ENCODE data around the gene CDH4. TPM values are rescaled to one million over a fixed set of nuclear protein-coding genes. Genes with fewer than 3 reads are reported as not detected.

Gene CDH4
- polyA plus RNA-seq, 1 donor: 1.7 TPM

DNA sequence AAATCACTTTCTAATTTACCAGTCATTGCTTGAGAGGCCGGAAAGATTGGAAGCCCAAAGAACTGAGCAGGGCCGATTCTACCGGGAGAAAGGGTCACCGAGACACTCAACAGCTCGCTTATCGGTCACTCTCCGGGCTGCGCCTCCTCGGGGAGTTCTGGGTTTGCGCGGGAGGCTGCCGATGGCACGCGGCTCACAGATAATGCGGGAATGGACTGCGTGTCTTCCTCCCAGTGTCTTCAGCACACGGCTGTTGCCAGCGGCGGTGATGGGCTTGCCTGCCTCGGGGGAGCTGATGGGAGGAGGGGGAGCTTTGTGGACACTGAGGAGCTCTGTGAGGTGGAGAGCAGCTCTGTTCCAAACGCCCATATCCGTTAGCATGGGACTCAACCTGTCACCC, 314.6 kb downstream of the CDH4 start:
- H3K4me1 ChIP-seq (ENCODE audit: control insufficient read depth, insufficient read depth, low read length): no peaks in the 10 kb centered on the region
- no peak overlapping the region for H3K27ac ChIP-seq (ENCODE audit: low read length)
- no peaks in the 10 kb centered on the region for H3K27me3 ChIP-seq (ENCODE audit: control insufficient read depth, insufficient read depth, low read length)
- no peak overlapping the region for H3K4me3 ChIP-seq (ENCODE audit: low read length)
- DNase-seq: no peak
- no peaks in the 10 kb centered on the region for H3K36me3 ChIP-seq (ENCODE audit: control insufficient read depth, insufficient read depth, low read length)
- no peaks in the 10 kb centered on the region for H3K9me3 ChIP-seq (ENCODE audit: control insufficient read depth, low read depth, low read length)
- WGBS (ENCODE audit: insufficient coverage, low lambda C conversion rate): no CpG with 5 or more reads among the region's 22 CpGs

DNA sequence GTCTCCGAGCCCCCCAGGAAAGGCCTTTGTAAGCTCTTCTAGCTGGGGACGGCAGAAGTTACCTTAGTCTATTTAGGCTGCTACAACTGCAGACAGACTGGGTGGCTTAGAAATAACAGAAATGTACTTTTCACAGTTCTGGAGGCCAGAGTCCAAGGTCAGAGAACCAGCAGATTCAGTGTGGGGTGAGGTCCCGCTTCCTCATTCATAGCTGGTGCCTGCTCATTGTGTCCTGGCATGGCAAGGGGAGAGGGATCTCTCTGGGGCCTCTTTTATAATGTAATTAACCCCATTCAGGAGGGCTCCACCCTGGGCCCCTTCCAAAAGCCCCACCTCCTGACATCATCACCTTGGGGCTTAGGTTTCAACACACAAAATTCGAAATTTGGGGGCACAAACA, 315.1 kb downstream of the CDH4 start:
- no peak for DNase-seq

DNA sequence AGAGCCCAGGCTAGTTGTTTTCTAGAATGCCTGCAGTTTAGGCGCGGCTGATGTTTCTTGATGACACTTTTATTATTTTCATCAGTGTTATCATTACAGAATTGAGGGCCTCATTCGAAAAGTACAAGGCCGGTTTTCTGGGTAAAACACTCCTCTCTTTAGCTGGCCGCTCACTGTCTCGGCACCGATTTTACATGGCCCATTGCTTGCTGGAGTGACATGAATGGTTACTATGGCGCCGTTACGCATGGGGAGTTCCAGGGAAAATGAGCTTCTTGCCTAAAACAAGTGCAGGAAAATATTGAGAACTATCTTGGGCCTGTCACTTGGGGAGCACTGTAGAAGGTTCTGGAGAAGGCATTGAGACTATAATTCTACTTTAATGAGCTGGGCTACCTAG, 317.8 kb downstream of the CDH4 start:
- Histone ChIP-seq H3K4me3 (ENCODE audit: low read length) (no peak overlapping the region), H3K4me1 (ENCODE audit: control insufficient read depth, insufficient read depth, low read length) (no peaks in the 10 kb centered on the region), H3K9me3 (ENCODE audit: control insufficient read depth, low read depth, low read length) (no peaks in the 10 kb centered on the region), H3K27ac (ENCODE audit: low read length) (no peak overlapping the region), H3K36me3 (ENCODE audit: control insufficient read depth, insufficient read depth, low read length) (no peaks in the 10 kb centered on the region), H3K27me3 (ENCODE audit: control insufficient read depth, insufficient read depth, low read length) (no peaks in the 10 kb centered on the region)
- 80% methylated on average over 2 of the region's 10 CpGs for WGBS (ENCODE audit: insufficient coverage, low lambda C conversion rate)
- no peak for DNase-seq

More for the DNA sequence above, 315.1 kb downstream of the CDH4 start:
- Histone ChIP-seq H3K9me3 (ENCODE audit: control insufficient read depth, low read depth, low read length) (no peaks in the 10 kb centered on the region), H3K27ac (ENCODE audit: low read length) (no peak overlapping the region), H3K4me3 (ENCODE audit: low read length) (no peak overlapping the region), H3K27me3 (ENCODE audit: control insufficient read depth, insufficient read depth, low read length) (no peaks in the 10 kb centered on the region), H3K4me1 (ENCODE audit: control insufficient read depth, insufficient read depth, low read length) (no peaks in the 10 kb centered on the region), H3K36me3 (ENCODE audit: control insufficient read depth, insufficient read depth, low read length) (no peaks in the 10 kb centered on the region)
- WGBS (ENCODE audit: insufficient coverage, low lambda C conversion rate): no CpG with 5 or more reads among the region's 4 CpGs

DNA sequence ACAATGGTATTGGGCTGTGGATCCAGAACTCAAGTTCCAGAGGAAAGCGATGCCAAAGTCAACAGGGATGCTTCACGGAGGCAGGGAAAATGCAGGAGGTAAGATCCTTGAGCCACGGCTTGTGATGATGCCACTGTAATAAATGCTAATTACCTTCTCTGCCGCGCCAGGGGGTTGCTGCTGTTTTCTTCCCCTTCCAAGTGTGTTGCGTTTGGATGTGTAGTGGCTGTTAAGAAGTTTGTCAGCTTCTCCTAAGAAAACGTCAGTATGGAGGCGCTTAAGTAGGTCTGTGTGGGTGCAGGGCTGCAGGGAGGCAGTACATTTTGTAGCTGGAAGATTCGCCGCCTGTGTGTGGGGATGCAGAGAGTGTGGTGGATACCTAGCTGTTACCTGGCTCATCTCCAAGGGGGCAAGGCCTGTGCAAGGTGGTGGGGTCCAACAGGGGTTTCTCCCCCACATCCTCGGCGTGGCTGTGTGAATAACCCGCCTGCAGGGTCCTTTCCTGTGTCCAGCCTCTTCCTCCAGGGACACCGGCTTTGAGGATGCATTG, 318.7 kb downstream of the CDH4 start:
- no CpG with 5 or more reads among the region's 14 CpGs for WGBS (ENCODE audit: insufficient coverage, low lambda C conversion rate)
- no peak for DNase-seq
- H3K36me3 ChIP-seq (ENCODE audit: control insufficient read depth, insufficient read depth, low read length): no peaks in the 10 kb centered on the region
- H3K4me1 ChIP-seq (ENCODE audit: control insufficient read depth, insufficient read depth, low read length): no peaks in the 10 kb centered on the region
- H3K4me3 ChIP-seq (ENCODE audit: low read length): no peak overlapping the region
- H3K9me3 ChIP-seq (ENCODE audit: control insufficient read depth, low read depth, low read length): no peaks in the 10 kb centered on the region
- no peaks in the 10 kb centered on the region for H3K27me3 ChIP-seq (ENCODE audit: control insufficient read depth, insufficient read depth, low read length)
- H3K27ac ChIP-seq (ENCODE audit: low read length): no peak overlapping the region

DNA sequence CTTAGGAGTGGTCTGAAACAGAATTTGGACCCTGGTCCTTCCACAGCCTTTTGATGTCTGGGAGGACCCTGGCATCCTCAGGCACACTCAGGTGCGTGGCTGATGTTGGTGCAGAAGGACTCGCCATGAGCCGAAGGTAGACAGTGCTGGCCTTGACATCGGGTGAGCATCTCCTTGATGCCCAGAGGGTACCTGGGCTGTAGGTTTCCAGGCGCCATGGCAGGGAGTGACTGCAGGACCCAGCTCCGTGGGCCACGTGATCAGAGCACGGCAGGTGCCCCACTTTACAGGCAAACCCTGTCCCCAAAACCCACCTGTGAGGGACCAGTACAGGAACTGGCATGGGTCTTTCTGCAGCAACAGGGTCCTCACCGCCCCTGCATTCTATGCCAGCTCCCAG, 319.2 kb downstream of the CDH4 start:
- Histone ChIP-seq H3K9me3 (ENCODE audit: control insufficient read depth, low read depth, low read length) (no peaks in the 10 kb centered on the region), H3K27me3 (ENCODE audit: control insufficient read depth, insufficient read depth, low read length) (no peaks in the 10 kb centered on the region), H3K36me3 (ENCODE audit: control insufficient read depth, insufficient read depth, low read length) (no peaks in the 10 kb centered on the region), H3K4me3 (ENCODE audit: low read length) (no peak overlapping the region), H3K4me1 (ENCODE audit: control insufficient read depth, insufficient read depth, low read length) (no peaks in the 10 kb centered on the region), H3K27ac (ENCODE audit: low read length) (no peak overlapping the region)
- no CpG with 5 or more reads among the region's 9 CpGs for WGBS (ENCODE audit: insufficient coverage, low lambda C conversion rate)
- DNase-seq: no peak

DNA sequence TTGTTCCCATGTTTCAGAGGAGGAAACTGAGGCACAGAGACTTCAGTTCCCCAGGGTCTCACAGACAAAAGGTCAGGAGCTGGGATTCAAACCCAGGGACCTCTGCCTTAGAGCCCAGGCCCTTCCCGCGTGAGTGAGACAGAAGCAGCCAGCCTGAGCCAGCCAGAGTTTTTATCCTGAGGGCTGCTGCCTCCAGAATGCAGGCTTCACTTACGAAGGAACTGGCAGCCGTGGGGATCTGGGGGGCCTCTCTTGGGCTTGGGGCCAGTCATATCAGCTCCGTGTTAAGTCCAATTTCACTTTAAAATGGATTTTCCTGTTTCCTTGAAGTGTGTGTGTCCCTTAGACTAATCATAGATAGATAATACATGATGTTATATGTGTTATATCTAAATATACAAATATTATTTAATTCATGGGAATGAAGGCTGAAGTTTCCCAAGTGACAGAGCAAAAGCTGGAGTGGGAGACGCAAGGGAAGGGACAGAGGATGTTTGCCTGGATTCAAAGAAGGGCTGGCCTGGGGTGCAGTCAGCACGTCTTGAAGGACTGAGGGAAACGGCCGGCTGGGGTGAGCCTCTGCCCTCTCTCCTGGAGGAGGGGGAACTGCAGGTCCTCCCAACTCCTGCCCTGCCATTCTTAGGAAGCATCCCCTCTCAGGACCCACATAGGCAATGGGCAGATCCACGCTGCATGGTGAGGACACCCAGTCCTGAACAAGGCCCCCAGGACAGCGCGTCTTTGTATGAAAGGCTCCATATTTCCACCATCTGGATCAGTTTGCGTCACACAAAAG, 320.1 kb downstream of the CDH4 start:
- no peaks in the 10 kb centered on the region for H3K9me3 ChIP-seq (ENCODE audit: control insufficient read depth, low read depth, low read length)
- no peak overlapping the region for H3K4me3 ChIP-seq (ENCODE audit: low read length)
- no CpG with 5 or more reads among the region's 13 CpGs for WGBS (ENCODE audit: insufficient coverage, low lambda C conversion rate)
- H3K4me1 ChIP-seq (ENCODE audit: control insufficient read depth, insufficient read depth, low read length): no peaks in the 10 kb centered on the region
- H3K27me3 ChIP-seq (ENCODE audit: control insufficient read depth, insufficient read depth, low read length): no peaks in the 10 kb centered on the region
- no peak overlapping the region for H3K27ac ChIP-seq (ENCODE audit: low read length)
- H3K36me3 ChIP-seq (ENCODE audit: control insufficient read depth, insufficient read depth, low read length): no peaks in the 10 kb centered on the region
- DNase-seq: no peak

DNA sequence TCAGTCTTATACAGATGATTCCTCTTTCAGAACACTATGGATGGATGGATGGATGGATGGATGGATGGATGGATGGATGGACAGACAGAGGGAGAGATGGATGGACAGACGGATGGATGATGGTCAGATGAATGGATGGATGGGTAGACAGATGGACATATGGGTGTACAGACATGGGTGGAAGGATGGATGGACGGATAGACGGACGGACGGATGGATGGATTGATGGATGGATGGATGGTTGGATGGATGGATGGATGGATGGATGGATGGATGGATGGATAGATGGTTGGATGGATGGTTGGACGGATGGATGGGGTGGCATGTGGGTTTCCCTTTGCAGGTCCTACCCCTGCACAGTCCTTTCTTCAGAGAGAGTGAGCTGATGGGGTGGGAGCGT, 320.7 kb downstream of the CDH4 start:
- no peak for DNase-seq
- Histone ChIP-seq H3K4me1 (ENCODE audit: control insufficient read depth, insufficient read depth, low read length) (no peaks in the 10 kb centered on the region), H3K9me3 (ENCODE audit: control insufficient read depth, low read depth, low read length) (no peaks in the 10 kb centered on the region), H3K27ac (ENCODE audit: low read length) (no peak overlapping the region), H3K4me3 (ENCODE audit: low read length) (no peak overlapping the region), H3K36me3 (ENCODE audit: control insufficient read depth, insufficient read depth, low read length) (no peaks in the 10 kb centered on the region), H3K27me3 (ENCODE audit: control insufficient read depth, insufficient read depth, low read length) (no peaks in the 10 kb centered on the region)
- WGBS (ENCODE audit: insufficient coverage, low lambda C conversion rate): no CpG with 5 or more reads among the region's 7 CpGs

DNA sequence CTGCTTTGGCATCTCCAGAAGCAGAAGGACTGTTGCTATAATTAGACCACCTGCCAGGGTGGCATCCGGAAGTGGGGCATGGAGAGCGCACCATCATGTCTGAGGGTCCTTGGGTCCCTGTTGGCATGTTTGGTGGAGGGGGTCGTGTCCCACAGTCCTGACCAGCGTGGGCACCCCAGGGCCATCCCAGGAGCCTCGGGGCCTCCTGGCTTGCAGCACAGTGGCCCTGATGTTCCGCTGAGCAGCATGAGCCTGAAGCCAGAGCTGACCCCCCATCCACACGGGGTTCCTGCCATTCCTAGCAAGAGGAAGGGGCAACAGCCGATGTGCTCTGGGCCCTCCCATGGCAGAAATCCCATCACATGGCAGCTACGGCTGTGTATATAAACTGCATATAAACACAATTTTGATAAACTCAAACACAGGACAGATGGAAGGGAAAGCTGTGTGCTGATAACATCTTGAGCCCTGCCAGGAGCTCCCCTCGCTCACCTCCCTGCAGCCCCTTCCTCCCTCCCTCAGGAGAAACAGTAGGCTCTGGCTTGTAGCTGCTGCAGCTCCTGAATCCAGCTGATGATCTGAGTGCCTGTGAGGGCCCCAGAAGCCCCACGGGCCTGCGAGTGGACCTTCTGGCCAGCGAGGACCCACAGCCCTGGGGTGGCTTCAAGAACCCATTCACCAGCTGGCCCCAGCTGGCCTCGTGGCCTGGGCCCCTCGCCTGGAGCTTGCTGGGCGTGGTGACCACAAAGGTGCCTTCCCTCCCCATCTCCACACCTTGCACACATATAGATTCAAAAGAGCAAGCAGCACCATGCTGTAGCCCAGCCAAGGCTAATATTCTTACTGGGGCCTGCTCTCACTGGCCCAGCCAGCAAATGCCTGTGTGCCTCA, 321.6 kb downstream of the CDH4 start:
- no peaks in the 10 kb centered on the region for H3K36me3 ChIP-seq (ENCODE audit: control insufficient read depth, insufficient read depth, low read length)
- H3K27me3 ChIP-seq (ENCODE audit: control insufficient read depth, insufficient read depth, low read length): no peaks in the 10 kb centered on the region
- no peak overlapping the region for H3K4me3 ChIP-seq (ENCODE audit: low read length)
- no peaks in the 10 kb centered on the region for H3K9me3 ChIP-seq (ENCODE audit: control insufficient read depth, low read depth, low read length)
- no peaks in the 10 kb centered on the region for H3K4me1 ChIP-seq (ENCODE audit: control insufficient read depth, insufficient read depth, low read length)
- WGBS (ENCODE audit: insufficient coverage, low lambda C conversion rate): no CpG with 5 or more reads among the region's 16 CpGs
- DNase-seq: no peak
- H3K27ac ChIP-seq (ENCODE audit: low read length): no peak overlapping the region

DNA sequence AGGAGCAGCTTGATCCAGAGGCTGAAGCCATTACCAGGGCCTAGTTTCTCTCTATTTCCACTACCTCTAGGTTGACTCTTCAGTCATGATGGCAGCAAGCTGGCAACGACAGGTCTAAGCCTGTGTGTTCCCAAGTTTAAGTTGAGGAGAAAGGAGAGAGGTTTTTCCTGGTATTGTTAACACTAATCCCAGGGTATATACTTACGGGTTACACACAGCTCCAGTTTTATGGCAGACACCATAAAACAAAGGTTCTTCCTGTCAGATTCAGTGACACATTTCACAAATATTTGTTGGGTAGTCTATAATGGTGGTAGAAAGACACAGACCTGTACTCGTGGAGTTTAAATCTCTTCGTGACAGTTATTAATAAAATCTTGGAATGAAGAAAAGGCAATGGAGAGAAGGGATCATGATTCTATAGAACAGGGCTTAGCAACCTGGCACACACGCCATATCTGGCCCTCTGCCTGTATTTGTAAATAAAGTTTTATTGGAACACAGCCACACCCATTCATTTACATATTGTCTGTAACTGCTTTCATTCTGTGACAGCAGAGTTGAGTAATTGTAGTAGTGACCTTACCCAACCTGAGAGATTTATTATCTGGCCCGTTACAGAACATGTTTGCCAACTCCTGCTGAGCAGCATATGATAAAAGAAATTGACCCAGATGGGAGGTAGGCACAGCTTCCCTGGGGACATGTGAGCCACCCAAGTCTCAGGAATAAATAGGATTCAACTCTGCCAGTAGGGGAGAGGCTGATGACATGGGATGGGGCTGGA, 323.3 kb downstream of the CDH4 start:
- DNase-seq: no peak
- no peak overlapping the region for H3K4me3 ChIP-seq (ENCODE audit: low read length)
- H3K9me3 ChIP-seq (ENCODE audit: control insufficient read depth, low read depth, low read length): no peaks in the 10 kb centered on the region
- H3K36me3 ChIP-seq (ENCODE audit: control insufficient read depth, insufficient read depth, low read length): no peaks in the 10 kb centered on the region
- 50% methylated on average over 1 of the region's 6 CpGs for WGBS (ENCODE audit: insufficient coverage, low lambda C conversion rate)
- H3K27me3 ChIP-seq (ENCODE audit: control insufficient read depth, insufficient read depth, low read length): no peaks in the 10 kb centered on the region
- H3K27ac ChIP-seq (ENCODE audit: low read length): no peak overlapping the region
- H3K4me1 ChIP-seq (ENCODE audit: control insufficient read depth, insufficient read depth, low read length): no peaks in the 10 kb centered on the region

DNA sequence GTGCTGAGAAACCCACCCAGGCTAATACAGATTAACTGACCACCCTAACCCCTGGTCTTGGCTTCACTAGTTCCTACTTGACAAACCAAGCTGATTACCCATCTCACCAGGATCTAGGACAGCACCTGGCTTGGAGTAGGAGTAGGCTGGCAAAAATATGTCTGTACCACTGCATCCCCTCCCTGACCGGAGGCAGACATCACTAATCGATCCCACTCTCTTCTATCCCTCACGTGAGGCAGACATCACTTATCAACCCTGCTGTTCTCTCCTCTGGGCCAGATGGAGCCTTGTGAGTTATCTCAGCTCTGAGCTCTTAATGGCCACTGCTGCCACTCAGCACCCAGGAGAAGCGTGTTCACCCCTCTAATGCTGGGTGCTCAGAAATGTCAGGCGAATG, 324.3 kb downstream of the CDH4 start:
- Histone ChIP-seq H3K4me1 (ENCODE audit: control insufficient read depth, insufficient read depth, low read length) (no peaks in the 10 kb centered on the region), H3K27me3 (ENCODE audit: control insufficient read depth, insufficient read depth, low read length) (no peaks in the 10 kb centered on the region), H3K9me3 (ENCODE audit: control insufficient read depth, low read depth, low read length) (no peaks in the 10 kb centered on the region), H3K36me3 (ENCODE audit: control insufficient read depth, insufficient read depth, low read length) (no peaks in the 10 kb centered on the region), H3K4me3 (ENCODE audit: low read length) (no peak overlapping the region), H3K27ac (ENCODE audit: low read length) (no peak overlapping the region)
- DNase-seq: no peak
- WGBS (ENCODE audit: insufficient coverage, low lambda C conversion rate): no CpG with 5 or more reads among the region's 5 CpGs
